Measurements from ENCODE around the gene SORCS2. TPM values are rescaled to one million over a fixed set of nuclear protein-coding genes. Genes with fewer than 3 reads are reported as not detected.

Gene SORCS2
- total RNA-seq, 1 donor from 2014 or later = 29.5 TPM

- Mint-ChIP-seq H3K9me3 (ENCODE audit: unreplicated experiment) (peaks cover 11% of the 10 kb centered on the region), H3K27ac (ENCODE audit: unreplicated experiment) (no peak overlapping the region), H3K36me3 (ENCODE audit: unreplicated experiment) (peaks cover 6% of the 10 kb centered on the region), H3K4me1 (ENCODE audit: low read depth, unreplicated experiment) (peaks cover 18% of the 10 kb centered on the region), H3K4me3 (ENCODE audit: unreplicated experiment) (no peak overlapping the region), H3K27me3 (ENCODE audit: unreplicated experiment) (peaks cover 3% of the 10 kb centered on the region)
- TF ChIP-seq, protein P1, sequence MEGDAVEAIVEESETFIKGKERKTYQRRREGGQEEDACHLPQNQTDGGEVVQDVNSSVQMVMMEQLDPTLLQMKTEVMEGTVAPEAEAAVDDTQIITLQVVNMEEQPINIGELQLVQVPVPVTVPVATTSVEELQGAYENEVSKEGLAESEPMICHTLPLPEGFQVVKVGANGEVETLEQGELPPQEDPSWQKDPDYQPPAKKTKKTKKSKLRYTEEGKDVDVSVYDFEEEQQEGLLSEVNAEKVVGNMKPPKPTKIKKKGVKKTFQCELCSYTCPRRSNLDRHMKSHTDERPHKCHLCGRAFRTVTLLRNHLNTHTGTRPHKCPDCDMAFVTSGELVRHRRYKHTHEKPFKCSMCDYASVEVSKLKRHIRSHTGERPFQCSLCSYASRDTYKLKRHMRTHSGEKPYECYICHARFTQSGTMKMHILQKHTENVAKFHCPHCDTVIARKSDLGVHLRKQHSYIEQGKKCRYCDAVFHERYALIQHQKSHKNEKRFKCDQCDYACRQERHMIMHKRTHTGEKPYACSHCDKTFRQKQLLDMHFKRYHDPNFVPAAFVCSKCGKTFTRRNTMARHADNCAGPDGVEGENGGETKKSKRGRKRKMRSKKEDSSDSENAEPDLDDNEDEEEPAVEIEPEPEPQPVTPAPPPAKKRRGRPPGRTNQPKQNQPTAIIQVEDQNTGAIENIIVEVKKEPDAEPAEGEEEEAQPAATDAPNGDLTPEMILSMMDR (IDR thresholded peaks at IDR 0.05; ENCODE audit: partially characterized antibody, unreplicated experiment) = no peak
- DNase-seq = no peak
Observed at GRCh38 chr4:7262134-7262533, 69.8 kb downstream of the SORCS2 start.

DNA sequence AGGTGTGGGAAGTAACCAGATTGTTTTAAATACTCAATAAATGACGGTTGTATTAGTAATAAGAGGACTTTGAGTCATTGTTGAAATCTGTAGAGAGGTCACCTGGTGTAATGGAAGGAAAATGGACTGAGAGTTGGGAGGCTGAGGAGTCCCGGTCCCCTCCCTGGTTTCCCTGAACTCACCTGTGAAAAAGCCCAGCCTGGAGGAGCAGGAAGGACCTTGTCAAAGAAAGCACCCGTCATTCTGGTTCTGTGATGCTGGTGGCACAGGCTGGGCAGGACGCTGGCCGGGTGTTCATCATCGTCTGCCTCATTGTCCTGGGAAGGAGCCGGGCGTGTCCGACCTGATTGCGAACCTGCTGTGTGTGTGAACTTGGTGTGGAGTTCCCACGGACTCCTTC, 70.8 kb downstream of the SORCS2 start:
- H3K27ac Mint-ChIP-seq (ENCODE audit: unreplicated experiment) = no peak overlapping the region
- TF ChIP-seq, protein P1 (IDR thresholded peaks at IDR 0.05; ENCODE audit: partially characterized antibody, unreplicated experiment) = no peak
- no peak for DNase-seq
- H3K9me3 Mint-ChIP-seq (ENCODE audit: unreplicated experiment) = peaks cover 13% of the 10 kb centered on the region
- peaks cover 3% of the 10 kb centered on the region for H3K27me3 Mint-ChIP-seq (ENCODE audit: unreplicated experiment)
- peaks cover 18% of the 10 kb centered on the region for H3K4me1 Mint-ChIP-seq (ENCODE audit: low read depth, unreplicated experiment)
- H3K4me3 Mint-ChIP-seq (ENCODE audit: unreplicated experiment) = no peak overlapping the region
- peaks cover 6% of the 10 kb centered on the region for H3K36me3 Mint-ChIP-seq (ENCODE audit: unreplicated experiment)

DNA sequence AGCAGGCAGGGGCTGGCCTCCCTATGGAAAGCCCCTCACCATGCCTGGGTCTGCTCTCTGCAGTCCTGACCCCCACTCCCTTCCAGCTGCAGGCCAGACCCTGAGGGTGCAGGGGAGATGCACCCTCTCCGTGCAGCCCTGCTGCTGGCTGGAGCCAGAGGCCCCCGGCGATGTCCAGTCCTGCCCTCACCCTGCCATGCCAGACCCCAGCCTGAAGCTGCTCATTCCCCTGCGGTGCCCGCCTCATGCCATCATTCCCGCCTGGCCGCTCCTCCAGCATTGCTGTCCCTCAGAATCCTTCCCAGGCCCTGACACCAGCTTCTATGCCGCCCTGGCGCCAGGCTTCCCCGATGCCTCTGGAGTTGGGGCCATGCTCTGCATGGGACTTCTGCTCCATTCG, 72.4 kb downstream of the SORCS2 start:
- Mint-ChIP-seq H3K4me1 (ENCODE audit: low read depth, unreplicated experiment) (peaks cover 17% of the 10 kb centered on the region), H3K27ac (ENCODE audit: unreplicated experiment) (no peak overlapping the region), H3K9me3 (ENCODE audit: unreplicated experiment) (peaks cover 9% of the 10 kb centered on the region), H3K36me3 (ENCODE audit: unreplicated experiment) (no peaks in the 10 kb centered on the region), H3K27me3 (ENCODE audit: unreplicated experiment) (peaks cover 7% of the 10 kb centered on the region), H3K4me3 (ENCODE audit: unreplicated experiment) (no peak overlapping the region)
- TF ChIP-seq, protein P1 (IDR thresholded peaks at IDR 0.05; ENCODE audit: partially characterized antibody, unreplicated experiment) = no peak
- no peak for DNase-seq

- H3K9me3 Mint-ChIP-seq (ENCODE audit: unreplicated experiment) = peaks cover 7% of the 10 kb centered on the region
- TF ChIP-seq, protein P1 (IDR thresholded peaks at IDR 0.05; ENCODE audit: partially characterized antibody, unreplicated experiment) = no peak
- no peak for DNase-seq
- H3K4me1 Mint-ChIP-seq (ENCODE audit: low read depth, unreplicated experiment) = peaks cover 6% of the 10 kb centered on the region
- H3K4me3 Mint-ChIP-seq (ENCODE audit: unreplicated experiment) = no peak overlapping the region
- no peak overlapping the region for H3K27ac Mint-ChIP-seq (ENCODE audit: unreplicated experiment)
- peaks cover 15% of the 10 kb centered on the region for H3K36me3 Mint-ChIP-seq (ENCODE audit: unreplicated experiment)
- peaks cover 8% of the 10 kb centered on the region for H3K27me3 Mint-ChIP-seq (ENCODE audit: unreplicated experiment)
Observed at GRCh38 chr4:7266525-7267292, 74.4 kb downstream of the SORCS2 start.

- Mint-ChIP-seq H3K36me3 (ENCODE audit: unreplicated experiment) (peaks cover 20% of the 10 kb centered on the region), H3K27ac (ENCODE audit: unreplicated experiment) (no peak overlapping the region), H3K4me1 (ENCODE audit: low read depth, unreplicated experiment) (peaks cover 2% of the 10 kb centered on the region), H3K27me3 (ENCODE audit: unreplicated experiment) (peaks cover 7% of the 10 kb centered on the region), H3K4me3 (ENCODE audit: unreplicated experiment) (no peak overlapping the region), H3K9me3 (ENCODE audit: unreplicated experiment) (peaks cover 9% of the 10 kb centered on the region)
- DNase-seq = no peak
- TF ChIP-seq, protein P1 (IDR thresholded peaks at IDR 0.05; ENCODE audit: partially characterized antibody, unreplicated experiment) = no peak
Observed at GRCh38 chr4:7267829-7268228, 75.5 kb downstream of the SORCS2 start.
